WTC11 (cell line): ENCODE results near the gene VPS35L.

Experiments
- CBFB ChIP-seq: sonication (generic); formaldehyde crosslinking; IDR thresholded peaks from 2 replicates; pipeline ENCODE4 v1.8.1; 2022; ENCODE audit warnings: mild to moderate bottlenecking, low read depth, missing genetic modification reagents
- CTCF ChIP-seq: fragments of 200-600 bp; IDR thresholded peaks from 2 replicates; pipeline ENCODE4 v1.8.0; 2022; ENCODE audit warnings: antibody characterized with exemption
- ELF4 ChIP-seq: sonication (generic); formaldehyde crosslinking; IDR thresholded peaks from 2 replicates; pipeline ENCODE4 v1.8.1; 2022; ENCODE audit warnings: low read depth, mild to moderate bottlenecking, moderate library complexity, missing genetic modification reagents
- FOXJ3 ChIP-seq: sonication (generic); formaldehyde crosslinking; IDR thresholded peaks from 2 replicates; pipeline ENCODE4 v1.9.0; 2021; ENCODE audit warnings: missing genetic modification reagents, mild to moderate bottlenecking, borderline replicate concordance
- FOXP4 ChIP-seq: sonication (generic); formaldehyde crosslinking; IDR thresholded peaks from 2 replicates; pipeline ENCODE4 v1.8.0; 2022; ENCODE audit warnings: mild to moderate bottlenecking, missing genetic modification reagents
- IRF1 ChIP-seq: sonication (generic); formaldehyde crosslinking; IDR thresholded peaks from 2 replicates; pipeline ENCODE4 v1.8.0; 2023; ENCODE audit warnings: missing genetic modification reagents
- MAX ChIP-seq: sonication (generic); formaldehyde crosslinking; IDR thresholded peaks from 2 replicates; pipeline ENCODE4 v1.8.0; 2022; ENCODE audit warnings: mild to moderate bottlenecking, missing genetic modification reagents
- MLX ChIP-seq: sonication (generic); formaldehyde crosslinking; IDR thresholded peaks from 2 replicates; pipeline ENCODE4 v1.8.1; 2023; ENCODE audit warnings: mild to moderate bottlenecking, missing genetic modification reagents, moderate library complexity
- NFATC4 ChIP-seq: fragments of 250-450 bp; sonication (Bioruptor Pico); IDR thresholded peaks from 2 replicates; pipeline ENCODE4 v1.9.0; 2021; ENCODE audit warnings: mild to moderate bottlenecking
- SP1 ChIP-seq: sonication (generic); formaldehyde crosslinking; conservative IDR thresholded peaks from 2 replicates; pipeline ENCODE4 v1.8.1; 2022; ENCODE audit warnings: missing genetic modification reagents
- USF2 ChIP-seq: sonication (generic); formaldehyde crosslinking; IDR thresholded peaks from 2 replicates; pipeline ENCODE4 v1.8.1; 2023; ENCODE audit warnings: mild to moderate bottlenecking, missing genetic modification reagents, moderate library complexity
- ZNF138 ChIP-seq: sonication (generic); formaldehyde crosslinking; conservative IDR thresholded peaks from 2 replicates; pipeline ENCODE4 v1.8.1; 2022; ENCODE audit warnings: mild to moderate bottlenecking, moderate library complexity, missing genetic modification reagents

- no peak for TF ChIP-seq MLX (CRISPR knock-in tag)
- TF ChIP-seq SP1 (CRISPR knock-in tag): no peak
- TF ChIP-seq FOXJ3 (CRISPR knock-in tag): no peak
- no peak for TF ChIP-seq CBFB
- TF ChIP-seq ZNF138 (CRISPR knock-in tag): no peak
- no peak for TF ChIP-seq CTCF
- no peak for TF ChIP-seq NFATC4
- TF ChIP-seq USF2 (CRISPR knock-in tag): no peak
- TF ChIP-seq FOXP4 (CRISPR knock-in tag): no peak
- no peak for TF ChIP-seq IRF1 (CRISPR knock-in tag)
- TF ChIP-seq MAX (CRISPR knock-in tag): no peak
- TF ChIP-seq ELF4 (CRISPR knock-in tag): no peak
These were observed 50.2 kb downstream of the VPS35L start for GRCh38 chr16:19605701-19606100.
